IPS-18a (cell line): ENCODE data around the gene MPPED1.

Source experiments
- H3K27ac ChIP-seq: one replicate; pipeline ENCODE4 v1.5.1; 2013; ENCODE audit warnings: low read length
- H3K27me3 ChIP-seq: one replicate; pipeline ENCODE4 v1.6.1; 2013; ENCODE audit warnings: mild to moderate bottlenecking, low read length; ENCODE audit not compliant: control insufficient read depth, insufficient read depth
- H3K36me3 ChIP-seq: one replicate; pipeline ENCODE4 v1.6.1; 2013; ENCODE audit warnings: low read depth, low read length; ENCODE audit not compliant: control insufficient read depth
- H3K4me1 ChIP-seq: one replicate; pipeline ENCODE4 v1.6.1; 2013; ENCODE audit warnings: low read depth, low read length; ENCODE audit not compliant: control insufficient read depth
- H3K4me3 ChIP-seq: one replicate; pipeline ENCODE4 v1.5.1; 2013; ENCODE audit warnings: low read length
- H3K9ac ChIP-seq: one replicate; pipeline ENCODE4 v1.6.1; 2013; ENCODE audit warnings: mild to moderate bottlenecking, low read length, moderate library complexity
- H3K9me3 ChIP-seq: one replicate; pipeline ENCODE4 v1.6.1; 2013; ENCODE audit warnings: low read depth, low read length; ENCODE audit not compliant: control insufficient read depth

The MPPED1 gene

DNA sequence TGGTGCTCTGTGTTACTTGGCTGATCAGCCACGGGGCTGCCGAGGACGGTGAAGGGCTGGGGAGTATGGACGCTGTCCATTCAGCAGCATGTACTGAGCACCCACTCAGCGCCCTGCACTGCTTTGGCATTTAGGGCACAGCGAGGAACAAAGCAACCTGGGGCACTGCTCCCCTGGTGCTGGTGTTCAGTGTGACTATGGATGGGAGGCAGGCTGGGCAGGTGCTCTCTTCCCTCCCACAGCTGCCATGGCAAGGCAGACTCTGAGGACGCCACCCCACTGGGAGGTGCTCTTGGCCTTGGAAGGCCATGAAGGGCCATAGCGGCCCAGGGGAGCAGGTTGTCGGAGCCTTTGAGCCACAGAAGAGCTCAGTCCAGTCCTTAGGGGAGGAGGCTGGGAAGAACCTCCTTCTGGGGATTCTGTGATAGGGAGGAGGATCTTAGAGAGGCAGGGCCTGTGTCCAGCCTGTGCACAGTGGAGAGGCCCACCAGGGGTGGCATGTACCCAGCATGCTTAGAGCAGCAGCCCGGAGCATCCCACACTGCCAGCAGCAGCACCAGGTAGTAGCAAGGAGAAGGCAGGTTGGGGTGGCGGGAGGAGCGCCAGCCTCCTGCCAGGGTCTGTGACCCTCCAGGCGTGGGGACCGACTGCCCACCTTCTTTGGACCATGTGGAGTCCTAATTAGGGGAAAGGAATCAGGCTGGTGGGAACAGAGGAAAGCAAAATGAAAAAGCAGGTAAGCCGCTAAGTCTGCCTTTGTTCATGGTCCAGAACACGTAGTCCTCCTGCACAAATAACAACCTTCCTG lies 141.8 kb downstream of the MPPED1 start:
- no peak overlapping the region for H3K9ac ChIP-seq
- no peaks in the 10 kb centered on the region for H3K9me3 ChIP-seq
- H3K36me3 ChIP-seq, result no peaks in the 10 kb centered on the region
- peaks cover 16% of the 10 kb centered on the region for H3K4me1 ChIP-seq
- H3K27ac ChIP-seq, result no peak overlapping the region
- H3K4me3 ChIP-seq, result no peak overlapping the region
- H3K27me3 ChIP-seq, result no peaks in the 10 kb centered on the region

DNA sequence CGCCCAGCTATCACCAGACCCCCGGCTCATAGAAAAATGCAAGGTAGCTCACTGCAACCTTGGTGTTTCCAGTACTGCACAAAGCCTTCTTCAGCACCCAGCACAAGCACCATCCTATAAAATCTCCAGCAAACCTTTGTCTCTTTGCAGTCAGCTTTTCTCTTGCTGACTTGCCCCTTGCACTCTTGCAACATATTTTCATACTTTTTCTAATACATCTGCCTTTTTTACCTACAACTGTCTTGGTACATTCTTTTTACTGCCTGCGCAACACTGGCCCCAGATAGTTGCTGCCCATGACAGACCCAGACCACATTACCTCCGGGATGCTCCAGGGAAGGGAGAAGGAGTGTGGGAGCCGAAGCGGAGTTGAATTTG lies 142.4 kb downstream of the MPPED1 start:
- no peaks in the 10 kb centered on the region for H3K9me3 ChIP-seq
- no peaks in the 10 kb centered on the region for H3K27me3 ChIP-seq
- H3K9ac ChIP-seq, result no peak overlapping the region
- no peak overlapping the region for H3K4me3 ChIP-seq
- H3K4me1 ChIP-seq, result peaks cover 16% of the 10 kb centered on the region
- H3K27ac ChIP-seq, result no peak overlapping the region
- no peaks in the 10 kb centered on the region for H3K36me3 ChIP-seq

DNA sequence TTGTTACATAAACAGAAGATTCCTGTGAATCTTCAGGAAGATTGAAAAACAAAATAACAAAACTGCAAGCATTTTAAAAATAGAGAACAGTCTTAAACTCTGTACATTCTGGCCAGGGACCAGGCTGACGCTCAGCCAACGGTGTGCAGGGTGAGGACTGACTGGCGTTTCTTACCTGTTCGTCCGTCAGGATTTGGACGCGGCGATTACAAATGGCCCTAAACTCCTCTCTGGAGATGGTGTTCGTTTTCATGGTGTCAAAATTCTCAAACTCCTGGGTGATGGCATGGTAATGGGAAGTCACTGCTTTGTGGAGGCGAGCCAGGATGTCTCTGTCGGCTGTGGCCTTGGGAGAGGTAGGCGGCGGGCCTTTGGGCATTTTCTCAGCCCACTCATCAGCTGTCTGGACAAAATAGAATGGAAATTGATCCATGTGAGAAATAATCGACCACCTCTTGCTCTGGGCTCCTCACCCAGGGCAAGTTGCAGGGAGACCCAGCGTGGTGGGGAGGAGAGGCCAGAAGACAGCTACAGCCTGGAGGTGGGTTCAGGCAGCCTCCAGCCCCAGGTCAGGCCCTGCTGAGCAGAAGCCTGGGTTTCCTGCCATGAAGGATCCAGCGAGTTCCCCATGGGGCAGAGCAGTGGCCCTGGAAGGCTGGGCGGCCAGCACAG lies 143.0 kb downstream of the MPPED1 start:
- Histone ChIP-seq H3K4me1 (peaks cover 11% of the 10 kb centered on the region), H3K36me3 (no peaks in the 10 kb centered on the region), H3K4me3 (no peak overlapping the region), H3K27ac (no peak overlapping the region), H3K9me3 (no peaks in the 10 kb centered on the region), H3K27me3 (no peaks in the 10 kb centered on the region), H3K9ac (no peak overlapping the region)

DNA sequence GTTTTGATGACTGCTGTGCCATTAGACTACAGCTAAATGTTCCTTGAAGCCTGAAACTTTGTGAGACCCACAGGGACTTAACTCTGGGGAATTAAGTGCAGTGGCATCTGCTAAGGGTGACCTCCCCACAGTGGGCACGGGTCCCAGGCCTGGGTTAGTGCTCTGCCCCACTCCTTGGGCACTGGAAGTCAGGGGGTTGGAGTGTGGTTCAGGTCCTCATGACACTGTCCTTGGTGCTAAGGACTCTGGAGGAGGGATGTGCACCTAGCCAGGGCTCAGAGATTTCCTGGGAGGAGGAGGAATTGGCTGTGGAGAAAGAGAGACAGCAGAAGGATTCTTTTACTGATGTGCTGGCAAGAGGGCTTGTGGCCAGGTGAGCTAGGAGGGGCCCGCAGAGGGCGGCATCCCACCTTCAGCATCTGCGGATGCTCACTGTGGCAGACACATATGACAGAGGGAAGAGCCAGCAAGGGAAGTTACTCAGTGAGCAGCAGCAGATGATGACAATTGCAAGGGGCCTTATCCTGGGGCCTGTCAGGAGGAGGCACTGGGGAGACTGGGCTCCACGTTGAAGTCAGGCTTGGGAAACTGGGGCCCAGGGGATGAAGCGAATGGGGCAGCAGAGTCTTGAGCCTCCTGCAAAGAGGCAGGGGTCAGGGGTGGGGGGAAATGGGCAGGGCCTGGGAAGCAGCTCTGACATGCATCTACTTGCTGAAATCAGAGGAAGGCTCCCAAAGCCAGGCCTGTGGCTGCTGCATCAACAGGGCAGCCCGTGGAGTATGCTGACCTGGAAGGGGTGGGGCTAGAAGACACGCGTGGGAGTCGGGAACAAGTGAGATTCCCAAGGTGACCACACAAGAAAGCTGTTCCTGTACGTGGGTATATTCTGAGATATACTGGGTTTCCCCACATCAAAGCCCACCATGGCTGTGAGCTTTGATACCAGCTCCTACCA lies 144.0 kb downstream of the MPPED1 start:
- H3K9me3 ChIP-seq, result no peaks in the 10 kb centered on the region
- H3K9ac ChIP-seq, result no peak overlapping the region
- no peak overlapping the region for H3K4me3 ChIP-seq

More for the DNA sequence above, 144.0 kb downstream of the MPPED1 start:
- Histone ChIP-seq H3K4me1 (peaks cover 4% of the 10 kb centered on the region), H3K36me3 (no peaks in the 10 kb centered on the region), H3K27me3 (no peaks in the 10 kb centered on the region), H3K27ac (no peak overlapping the region)
